Trophoblast cell (in vitro differentiated cells and primary cell): Measurements from ENCODE around the gene PAK5.

Experiments used
- DNase-seq, 2 donors: peaks; one replicate each; pipeline ENCODE4 v3.0.0-alpha.2; 2016
- H2AFZ ChIP-seq: 2 replicates; pipeline ENCODE4 v1.6.1; 2013; ENCODE audit warnings: low read length, moderate library complexity, mild to moderate bottlenecking; ENCODE audit not compliant: insufficient read depth, poor library complexity
- H2AK5ac ChIP-seq: 2 replicates; pipeline ENCODE4 v1.6.1; 2013; ENCODE audit warnings: mild to moderate bottlenecking, low read length
- H2BK120ac ChIP-seq: 2 replicates; pipeline ENCODE4 v1.6.1; 2013; ENCODE audit warnings: low read length, mild to moderate bottlenecking, moderate library complexity; ENCODE audit not compliant: insufficient read depth, poor library complexity
- H2BK12ac ChIP-seq: 2 replicates; pipeline ENCODE4 v1.6.1; 2013; ENCODE audit warnings: mild to moderate bottlenecking, low read length, moderate library complexity
- H2BK5ac ChIP-seq: 2 replicates; pipeline ENCODE4 v1.6.1; 2013; ENCODE audit warnings: low read length, low read depth, moderate library complexity, mild to moderate bottlenecking; ENCODE audit not compliant: poor library complexity
- H3K14ac ChIP-seq: 2 replicates; pipeline ENCODE4 v1.6.1; 2013; ENCODE audit warnings: mild to moderate bottlenecking, low read length
- H3K18ac ChIP-seq: 2 replicates; pipeline ENCODE4 v1.6.1; 2013; ENCODE audit warnings: mild to moderate bottlenecking, low read length
- H3K23ac ChIP-seq: 2 replicates; pipeline ENCODE4 v1.6.1; 2013; ENCODE audit warnings: low read length
- H3K27ac ChIP-seq: 2 replicates; pipeline ENCODE4 v1.5.1; 2013; ENCODE audit warnings: low read depth, mild to moderate bottlenecking, inconsistent platforms, low read length, moderate library complexity
- H3K27me3 ChIP-seq: 2 replicates; pipeline ENCODE4 v1.6.1; 2013; ENCODE audit warnings: inconsistent platforms, mild to moderate bottlenecking, low read length, moderate library complexity; ENCODE audit not compliant: insufficient read depth
- H3K36me3 ChIP-seq, 2 experiments: 1 replicate in 1 of 2; 2 replicates in 1 of 2; pipeline ENCODE4 v1.6.1; 2013; ENCODE audit warnings: low read length in 2 of 2, mild to moderate bottlenecking in 2 of 2, moderate library complexity in 1 of 2; ENCODE audit not compliant: insufficient read depth in 2 of 2, control insufficient read depth in 1 of 2
- H3K4ac ChIP-seq: 2 replicates; pipeline ENCODE4 v1.6.1; 2013; ENCODE audit warnings: low read depth, mild to moderate bottlenecking, low read length, moderate library complexity
- H3K4me1 ChIP-seq, 2 experiments: 1 replicate in 1 of 2; 2 replicates in 1 of 2; pipeline ENCODE4 v1.6.1; 2013; ENCODE audit warnings: low read length in 2 of 2, mild to moderate bottlenecking in 2 of 2, moderate library complexity in 1 of 2; ENCODE audit not compliant: insufficient read depth in 2 of 2, control insufficient read depth in 1 of 2
- H3K4me2 ChIP-seq: 2 replicates; pipeline ENCODE4 v1.6.1; 2013; ENCODE audit warnings: inconsistent platforms, mild to moderate bottlenecking, low read length, moderate library complexity
- H3K4me3 ChIP-seq: 2 replicates; pipeline ENCODE4 v1.5.1; 2013; ENCODE audit warnings: mild to moderate bottlenecking, low read depth, low read length, inconsistent platforms
- H3K79me1 ChIP-seq: one replicate; pipeline ENCODE4 v1.6.1; 2013; ENCODE audit warnings: low read length
- H3K79me2 ChIP-seq: 2 replicates; pipeline ENCODE4 v1.6.1; 2013; ENCODE audit warnings: low read length, mild to moderate bottlenecking; ENCODE audit not compliant: control insufficient read depth, insufficient read depth, poor library complexity
- H3K9ac ChIP-seq: 2 replicates; pipeline ENCODE4 v1.6.1; 2013; ENCODE audit warnings: mild to moderate bottlenecking, low read length
- H3K9me3 ChIP-seq: 2 replicates; pipeline ENCODE4 v1.6.1; 2013; ENCODE audit warnings: low read depth, mild to moderate bottlenecking, control low read depth, inconsistent platforms, low read length; ENCODE audit not compliant: insufficient read depth
- H4K12ac ChIP-seq: 2 replicates; pipeline ENCODE4 v1.6.1; 2013; ENCODE audit warnings: low read depth, mild to moderate bottlenecking, low read length, moderate library complexity
- H4K8ac ChIP-seq: 2 replicates; pipeline ENCODE4 v1.6.1; 2013; ENCODE audit warnings: low read depth, mild to moderate bottlenecking, low read length, moderate library complexity
- H4K91ac ChIP-seq: one replicate; pipeline ENCODE4 v1.6.1; 2013; ENCODE audit warnings: low read depth, mild to moderate bottlenecking, low read length, moderate library complexity
- WGBS: extraction: QIAGEN DNeasy Blood & Tissue Kit; methylation state at CpG from one replicate; pipeline ENCODE4 v1.1.7; 2013; ENCODE audit warnings: missing lambda C conversion rate; ENCODE audit not compliant: insufficient read length, insufficient coverage; ENCODE audit errors: extremely low coverage; 5-methylcytosine and 5-hydroxymethylcytosine counted together

Gene PAK5

GRCh38 chr20:9550871-9551270 is 288.0 kb downstream of the PAK5 start:
- no peak for DNase-seq

DNA sequence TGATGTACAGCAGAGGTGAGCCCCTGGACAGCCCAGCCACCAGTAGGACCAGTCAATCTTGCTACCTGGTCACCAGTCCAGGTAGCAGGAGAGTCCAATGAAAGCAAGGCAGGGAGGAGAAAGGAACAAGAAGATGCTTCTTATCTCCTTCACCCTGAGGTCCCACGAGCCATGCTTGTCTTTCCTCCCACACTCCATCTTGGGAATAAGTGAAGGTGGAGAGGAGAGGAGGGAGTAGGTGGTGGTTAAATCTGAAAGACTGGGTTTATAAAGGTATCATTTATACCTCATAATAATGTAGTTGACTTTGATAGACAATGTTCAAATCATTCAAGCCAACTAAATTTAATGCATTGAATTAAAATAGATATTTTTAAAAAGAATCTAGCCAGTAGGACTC is 288.6 kb downstream of the PAK5 start:
- no peak overlapping the region for H3K18ac ChIP-seq
- no peak overlapping the region for H3K4me3 ChIP-seq
- H4K8ac ChIP-seq, result no peak overlapping the region
- no peak overlapping the region for H2BK5ac ChIP-seq
- no peak overlapping the region for H3K14ac ChIP-seq
- H3K27ac ChIP-seq, result no peak overlapping the region
- H4K12ac ChIP-seq, result no peak overlapping the region
- H3K79me2 ChIP-seq, result no peaks in the 10 kb centered on the region
- no peak overlapping the region for H4K91ac ChIP-seq
- no peaks in the 10 kb centered on the region for H3K36me3 ChIP-seq
- no peak overlapping the region for H2BK12ac ChIP-seq
- no peaks in the 10 kb centered on the region for H3K27me3 ChIP-seq
- peaks cover 0 to 2% of the 10 kb centered on the region in 2 experiments for H3K4me1 ChIP-seq
- no peak overlapping the region for H3K23ac ChIP-seq
- no peak overlapping the region for H2AFZ ChIP-seq
- H2AK5ac ChIP-seq, result no peak overlapping the region
- H3K79me1 ChIP-seq, result no peaks in the 10 kb centered on the region
- no peak overlapping the region for H3K4ac ChIP-seq
- no peak overlapping the region for H3K4me2 ChIP-seq
- no peak for DNase-seq
- no peak overlapping the region for H3K9ac ChIP-seq
- no CpG with 5 or more reads among the region's 1 CpG for WGBS
- no peaks in the 10 kb centered on the region for H3K9me3 ChIP-seq
- H2BK120ac ChIP-seq, result no peak overlapping the region

More at GRCh38 chr20:9550871-9551270, 288.0 kb downstream of the PAK5 start:
- H3K4me2 ChIP-seq, result no peak overlapping the region
- no peaks in the 10 kb centered on the region for H3K27me3 ChIP-seq
- no CpG with 5 or more reads among the region's 2 CpGs for WGBS
- no peak overlapping the region for H2AK5ac ChIP-seq
- H2BK5ac ChIP-seq, result no peak overlapping the region
- H3K4ac ChIP-seq, result no peak overlapping the region
- no peak overlapping the region for H3K18ac ChIP-seq
- no peaks in the 10 kb centered on the region for H3K79me2 ChIP-seq
- no peak overlapping the region for H3K9ac ChIP-seq
- no peak overlapping the region for H3K27ac ChIP-seq
- no peak overlapping the region for H4K91ac ChIP-seq
- H2BK12ac ChIP-seq, result no peak overlapping the region
- no peak overlapping the region for H3K23ac ChIP-seq
- H4K8ac ChIP-seq, result no peak overlapping the region
- H4K12ac ChIP-seq, result no peak overlapping the region
- H2BK120ac ChIP-seq, result no peak overlapping the region
- H3K14ac ChIP-seq, result no peak overlapping the region
- no peaks in the 10 kb centered on the region for H3K9me3 ChIP-seq
- H3K36me3 ChIP-seq, result no peaks in the 10 kb centered on the region
- H2AFZ ChIP-seq, result no peak overlapping the region
- H3K4me1 ChIP-seq, result peaks cover 0 to 2% of the 10 kb centered on the region in 2 experiments
- H3K79me1 ChIP-seq, result no peaks in the 10 kb centered on the region
- no peak overlapping the region for H3K4me3 ChIP-seq

GRCh38 chr20:9543214-9543613 is 295.7 kb downstream of the PAK5 start:
- Histone ChIP-seq H3K18ac (no peak overlapping the region), H4K8ac (no peak overlapping the region), H2BK120ac (no peak overlapping the region), H3K9ac (no peak overlapping the region), H3K9me3 (no peaks in the 10 kb centered on the region), H3K4me2 (no peak overlapping the region), H3K14ac (no peak overlapping the region), H4K91ac (no peak overlapping the region), H3K36me3 (no peaks in the 10 kb centered on the region), H3K4ac (no peak overlapping the region), H2AFZ (no peak overlapping the region), H3K79me2 (no peaks in the 10 kb centered on the region), H2BK5ac (no peak overlapping the region), H3K4me1 (no peaks in the 10 kb centered on the region), H2AK5ac (no peak overlapping the region), H3K27ac (no peak overlapping the region), H2BK12ac (no peak overlapping the region), H3K27me3 (no peaks in the 10 kb centered on the region), H4K12ac (no peak overlapping the region), H3K23ac (no peak overlapping the region), H3K4me3 (no peak overlapping the region), H3K79me1 (no peaks in the 10 kb centered on the region)
- no CpG with 5 or more reads among the region's 4 CpGs for WGBS
- no peak for DNase-seq

DNA sequence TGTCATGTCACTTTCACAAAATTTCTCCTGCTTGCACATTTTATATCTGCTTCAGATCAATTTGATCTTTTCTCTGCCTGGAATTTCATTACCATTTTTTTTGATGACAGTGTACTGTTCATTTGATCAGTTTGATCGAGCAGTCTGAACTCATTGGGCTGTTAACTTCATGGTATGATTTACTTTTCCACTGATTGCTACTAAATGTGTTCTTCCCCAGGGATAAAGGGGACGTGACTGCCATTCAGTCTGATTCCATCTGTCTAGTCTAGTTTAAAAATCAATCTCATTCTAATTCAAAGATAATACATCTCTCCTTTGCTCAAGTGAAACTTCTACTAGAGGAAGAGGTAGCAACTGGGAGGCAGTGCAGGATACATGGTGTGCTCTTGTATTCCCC is 303.4 kb downstream of the PAK5 start:
- no peaks in the 10 kb centered on the region for H3K27me3 ChIP-seq
- H3K4me1 ChIP-seq, result no peaks in the 10 kb centered on the region
- H3K79me2 ChIP-seq, result no peaks in the 10 kb centered on the region
- H2AK5ac ChIP-seq, result no peak overlapping the region
- H3K14ac ChIP-seq, result no peak overlapping the region
- H3K23ac ChIP-seq, result no peak overlapping the region
- no peak overlapping the region for H2AFZ ChIP-seq
- no peaks in the 10 kb centered on the region for H3K79me1 ChIP-seq
- no peak overlapping the region for H2BK12ac ChIP-seq
- H4K8ac ChIP-seq, result no peak overlapping the region
- no peak overlapping the region for H3K27ac ChIP-seq
- no peak overlapping the region for H3K4me3 ChIP-seq
- H4K91ac ChIP-seq, result no peak overlapping the region
- no peak overlapping the region for H2BK120ac ChIP-seq
- H3K36me3 ChIP-seq, result no peaks in the 10 kb centered on the region
- WGBS, result no CpG with 5 or more reads among the region's 2 CpGs
- H3K4me2 ChIP-seq, result no peak overlapping the region
- H3K4ac ChIP-seq, result no peak overlapping the region
- no peak overlapping the region for H4K12ac ChIP-seq
- no peak overlapping the region for H3K18ac ChIP-seq
- no peaks in the 10 kb centered on the region for H3K9me3 ChIP-seq
- no peak overlapping the region for H3K9ac ChIP-seq
- H2BK5ac ChIP-seq, result no peak overlapping the region
- no peak for DNase-seq
